Measurements from ENCODE around the gene MAP2K4. TPM values are rescaled to one million over a fixed set of nuclear protein-coding genes. Genes with fewer than 3 reads are reported as not detected.
"Not testable (repeated sequence)": the region's sequence is repeated elsewhere in the genome, so short reads cannot be mapped to it uniquely, and the experiment has no call there.

Gene MAP2K4
- 12.6 and 15.6 TPM in 2 replicates for total RNA-seq (2014; rRNA removed; shearing (Covaris generic))

DNA sequence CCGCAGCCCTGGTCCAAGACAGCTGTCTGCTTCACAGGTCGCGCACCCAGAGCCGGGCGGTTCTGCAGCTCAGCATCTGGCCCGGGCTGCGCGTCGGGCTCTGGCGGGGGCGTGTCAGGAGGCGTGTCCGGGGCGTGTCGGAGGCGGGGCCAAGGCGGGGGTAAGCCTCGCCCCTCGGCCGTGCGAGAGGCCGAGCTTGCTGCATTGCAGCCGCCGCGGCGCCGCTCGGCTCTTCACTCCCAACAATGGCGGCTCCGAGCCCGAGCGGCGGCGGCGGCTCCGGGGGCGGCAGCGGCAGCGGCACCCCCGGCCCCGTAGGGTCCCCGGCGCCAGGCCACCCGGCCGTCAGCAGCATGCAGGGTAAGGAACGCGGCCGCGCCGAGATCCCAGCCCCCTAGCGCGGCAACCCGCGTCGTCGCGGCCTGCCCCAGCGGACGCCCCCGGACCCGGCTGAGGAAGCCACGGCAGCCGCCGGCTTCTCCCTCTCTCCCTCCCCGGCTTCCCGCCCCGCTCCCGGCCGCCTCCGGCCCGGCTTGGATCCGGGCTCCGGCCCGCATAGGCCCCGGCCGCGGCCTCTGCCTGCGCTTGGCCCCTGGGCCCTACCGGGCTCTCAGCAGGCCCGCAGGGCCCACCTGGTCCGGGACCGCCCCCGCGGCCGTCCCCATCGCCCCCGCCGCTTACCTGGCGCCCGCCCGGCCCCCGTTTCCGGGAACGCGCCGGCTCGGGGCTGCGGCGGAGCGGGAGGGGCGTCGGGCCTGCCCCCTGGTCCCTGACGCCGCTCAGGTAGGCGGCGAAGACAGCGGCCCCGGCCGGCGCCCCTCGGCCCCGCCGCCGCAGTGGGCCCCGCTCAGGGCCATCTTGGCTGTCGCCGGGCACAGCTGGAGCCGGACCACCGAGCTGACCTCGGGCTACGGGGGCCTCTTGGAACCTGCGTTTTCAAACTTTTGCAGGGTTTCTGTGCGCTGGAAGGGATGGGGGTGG is at the start of gene MAP2K4:
Gene MAP2K4 (plus strand): TSS at position 236 of the 981 bp plus-strand sequence. CDS start 10 bp downstream, at position 246.
- DNase-seq (ENCODE audit: low spot score): peak; percentile 56

DNA sequence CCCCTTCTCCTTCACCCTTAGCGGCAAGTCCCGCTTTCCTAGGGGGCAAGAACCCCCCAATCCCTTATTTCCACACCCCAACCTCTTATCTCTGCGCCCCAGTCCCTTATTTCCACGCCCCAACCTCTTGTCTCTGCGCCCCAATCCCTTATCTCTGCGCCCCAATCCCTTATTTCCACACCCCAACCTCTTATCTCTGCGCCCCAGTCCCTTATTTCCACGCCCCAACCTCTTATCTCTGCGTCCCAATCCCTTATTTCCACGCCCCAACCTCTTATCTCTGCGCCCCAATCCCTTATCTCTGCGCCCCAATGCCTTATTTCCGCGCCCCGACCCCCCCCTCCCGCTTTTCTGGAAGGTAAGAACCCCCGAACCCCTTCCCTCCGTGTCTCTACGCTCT is 47.9 kb upstream of the MAP2K4 start:
- not testable (repeated sequence) for DNase-seq (ENCODE audit: low spot score)

DNA sequence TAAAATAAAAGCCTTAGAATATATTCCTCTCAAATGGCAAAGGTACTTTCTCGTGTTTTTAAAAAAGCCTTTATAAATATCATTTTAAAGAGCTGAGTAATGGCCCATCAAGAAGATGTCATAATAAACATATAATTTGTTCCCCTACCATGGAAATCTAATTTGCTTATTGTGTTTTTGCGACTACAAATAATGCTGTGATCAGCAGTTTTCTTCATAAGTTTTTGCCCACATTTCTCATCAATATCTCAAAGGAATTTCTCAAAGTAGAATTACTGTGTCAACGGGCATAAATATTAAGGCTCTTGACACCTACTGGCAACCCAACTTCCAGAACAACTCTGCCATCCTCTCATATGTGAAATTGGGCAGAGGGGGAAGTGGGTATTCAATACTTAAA is 40.9 kb upstream of the MAP2K4 start:
- no peak for DNase-seq (ENCODE audit: low spot score)

DNA sequence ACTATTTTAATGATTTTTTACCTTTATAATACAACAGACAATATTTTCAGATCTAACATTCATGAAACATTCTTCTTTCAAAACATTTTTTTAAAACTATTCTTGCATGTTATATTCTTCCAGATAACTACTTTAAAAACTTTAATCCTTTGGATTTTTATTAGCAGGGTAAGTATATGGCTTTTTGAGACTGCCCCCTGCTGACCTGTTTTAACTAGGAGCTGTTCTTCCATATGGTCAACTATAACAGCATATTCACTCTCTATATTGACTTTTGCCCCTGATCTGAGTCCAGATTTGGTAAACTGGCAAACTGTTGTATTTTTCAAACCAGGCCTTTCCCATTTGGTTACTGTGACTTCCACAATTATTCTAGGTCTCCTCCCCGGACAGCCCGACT is 39.9 kb upstream of the MAP2K4 start:
- DNase-seq (ENCODE audit: low spot score): no peak

DNA sequence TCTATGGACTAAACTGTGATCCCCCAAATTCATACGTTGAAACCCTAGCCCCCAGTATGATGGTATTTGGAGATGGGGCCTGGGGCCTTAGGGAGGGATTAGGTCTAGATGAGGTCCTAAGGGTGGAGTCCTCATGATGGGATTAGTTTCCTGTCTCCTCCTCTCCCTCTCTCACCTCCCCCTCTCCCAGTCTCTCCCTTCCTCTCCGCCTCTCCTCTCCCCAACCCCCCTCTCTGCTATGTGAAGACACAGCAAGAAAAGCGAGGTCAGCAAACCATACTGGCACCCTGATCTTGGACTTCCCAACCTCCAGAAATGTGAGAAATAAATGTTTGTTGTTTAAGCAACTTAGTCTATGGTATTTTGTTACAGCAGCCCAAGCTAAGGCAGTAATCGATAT is 38.8 kb upstream of the MAP2K4 start:
- no peak for DNase-seq (ENCODE audit: low spot score)

DNA sequence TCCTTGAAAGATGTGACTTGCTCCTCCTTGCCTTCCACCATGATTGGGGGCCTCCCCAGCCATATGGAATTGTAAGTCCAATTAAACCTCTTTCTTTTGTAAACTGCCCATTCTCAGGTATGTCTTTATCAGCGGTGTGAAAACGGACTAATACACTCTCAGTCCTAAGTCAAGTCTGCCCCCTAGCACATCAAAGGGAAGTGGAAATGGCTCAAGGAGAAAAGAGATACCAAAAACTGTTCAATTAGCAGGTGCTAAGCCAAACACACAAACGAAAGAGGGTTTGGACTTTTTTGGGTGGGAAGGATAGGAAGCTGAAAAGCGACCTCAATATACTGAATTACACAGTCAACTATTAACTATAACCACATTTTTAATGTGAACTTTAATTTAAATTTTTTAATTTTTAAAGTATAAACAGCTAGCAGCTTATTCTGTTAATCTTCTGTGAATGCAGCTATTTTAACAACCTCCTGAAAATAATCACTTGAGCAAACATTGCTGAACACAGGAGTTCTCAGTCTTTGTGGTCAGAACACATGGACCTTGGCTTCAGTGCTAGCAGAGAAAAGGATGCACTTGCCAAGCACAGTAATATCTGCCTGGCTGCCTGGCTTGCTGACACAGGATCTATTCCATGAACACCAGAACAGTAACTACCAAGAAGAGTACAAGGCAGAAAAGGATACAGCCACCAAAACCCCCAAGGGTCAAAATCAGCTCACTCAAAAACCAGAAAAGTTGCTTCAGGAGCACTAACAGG is 34.3 kb upstream of the MAP2K4 start:
- DNase-seq (ENCODE audit: low spot score): no peak

DNA sequence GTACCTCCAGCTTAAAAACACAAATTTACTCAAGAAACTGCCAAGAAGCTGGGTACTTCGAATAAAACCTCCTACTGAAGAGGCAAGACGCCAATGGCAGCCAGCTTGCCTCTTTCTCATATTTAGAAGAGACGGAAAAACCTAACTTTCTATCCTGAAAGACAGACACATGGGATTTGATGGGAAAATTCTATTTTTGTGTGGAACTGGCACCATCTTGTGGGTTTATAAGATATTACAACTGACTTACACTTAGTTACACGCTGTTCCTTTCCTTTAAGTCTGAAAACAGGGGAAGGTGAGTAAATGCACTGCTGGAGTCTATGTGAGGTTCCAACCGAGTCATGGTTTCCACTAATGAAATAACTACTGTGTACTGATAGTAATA is 33.7 kb upstream of the MAP2K4 start:
- peak; percentile 20 for DNase-seq (ENCODE audit: low spot score)

DNA sequence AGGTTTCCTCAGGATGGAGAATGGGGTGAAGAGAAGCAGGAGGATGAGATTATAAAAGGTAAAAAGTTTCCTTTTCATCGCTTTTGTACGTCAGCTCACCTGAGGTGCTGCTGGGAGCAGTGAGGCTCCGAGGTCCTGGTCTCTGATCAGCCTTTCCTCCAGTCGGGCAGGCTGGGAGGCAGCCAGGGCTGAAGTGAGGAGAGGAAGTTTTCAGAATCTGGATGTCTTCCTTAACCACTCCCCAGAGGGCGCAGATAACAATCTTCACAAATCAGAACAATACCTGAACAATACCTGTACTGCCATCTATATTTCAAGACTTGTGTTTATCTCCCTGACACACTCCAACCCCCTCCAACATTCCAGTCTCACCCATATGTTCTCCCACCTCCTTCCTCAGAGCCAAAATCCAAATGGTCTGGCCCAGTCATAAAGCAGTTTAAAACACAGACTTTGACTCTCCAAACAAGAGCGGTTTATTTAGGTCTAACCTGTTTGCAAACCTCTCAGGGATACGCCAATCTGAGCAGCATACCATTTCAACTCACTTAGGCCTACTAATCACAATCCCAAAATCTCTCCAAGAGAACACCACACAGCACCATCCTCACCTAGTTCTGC is 30.2 kb upstream of the MAP2K4 start:
- DNase-seq (ENCODE audit: low spot score): no peak

DNA sequence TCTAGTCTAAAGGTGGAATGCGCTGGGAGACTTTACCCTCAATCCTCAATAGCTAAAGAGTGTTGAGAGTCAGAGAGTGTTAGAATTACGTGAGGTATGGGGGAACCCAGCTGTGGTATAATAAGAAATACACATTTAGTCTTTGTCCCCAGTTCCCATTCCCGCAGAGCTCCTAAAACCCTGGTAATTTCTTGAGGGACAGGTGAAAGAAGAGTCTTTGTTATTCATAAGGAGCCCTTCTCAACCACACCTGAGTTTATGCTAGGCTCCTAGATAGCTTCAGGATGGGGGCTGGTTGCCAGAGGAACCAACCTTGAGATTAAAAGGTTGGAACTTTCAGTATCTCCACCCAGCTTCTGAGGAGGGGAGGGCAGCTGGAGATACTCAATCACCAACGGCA is 29.2 kb upstream of the MAP2K4 start:
- DNase-seq (ENCODE audit: low spot score): no peak

DNA sequence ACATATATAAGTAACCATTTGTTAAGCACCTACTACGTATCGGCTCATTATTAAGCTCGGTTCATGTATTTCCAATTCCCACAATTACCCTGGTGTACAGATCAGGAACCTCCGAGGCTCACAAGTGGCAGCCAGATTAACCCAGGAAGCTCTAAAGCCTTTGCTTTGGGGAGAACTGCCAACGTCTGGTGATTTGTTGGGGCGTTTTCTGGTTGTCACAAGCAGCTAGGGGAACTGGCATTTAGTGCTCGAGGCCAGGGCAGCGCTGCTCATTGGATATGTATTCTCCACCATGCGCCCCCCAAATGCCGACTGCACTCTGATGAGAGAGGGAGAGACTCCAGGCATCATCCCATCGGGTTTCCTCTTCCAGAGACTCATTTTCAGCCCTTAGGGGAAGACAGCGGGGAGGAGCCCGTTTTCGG is 23.9 kb upstream of the MAP2K4 start:
- peak; percentile 3 for DNase-seq (ENCODE audit: low spot score)

DNA sequence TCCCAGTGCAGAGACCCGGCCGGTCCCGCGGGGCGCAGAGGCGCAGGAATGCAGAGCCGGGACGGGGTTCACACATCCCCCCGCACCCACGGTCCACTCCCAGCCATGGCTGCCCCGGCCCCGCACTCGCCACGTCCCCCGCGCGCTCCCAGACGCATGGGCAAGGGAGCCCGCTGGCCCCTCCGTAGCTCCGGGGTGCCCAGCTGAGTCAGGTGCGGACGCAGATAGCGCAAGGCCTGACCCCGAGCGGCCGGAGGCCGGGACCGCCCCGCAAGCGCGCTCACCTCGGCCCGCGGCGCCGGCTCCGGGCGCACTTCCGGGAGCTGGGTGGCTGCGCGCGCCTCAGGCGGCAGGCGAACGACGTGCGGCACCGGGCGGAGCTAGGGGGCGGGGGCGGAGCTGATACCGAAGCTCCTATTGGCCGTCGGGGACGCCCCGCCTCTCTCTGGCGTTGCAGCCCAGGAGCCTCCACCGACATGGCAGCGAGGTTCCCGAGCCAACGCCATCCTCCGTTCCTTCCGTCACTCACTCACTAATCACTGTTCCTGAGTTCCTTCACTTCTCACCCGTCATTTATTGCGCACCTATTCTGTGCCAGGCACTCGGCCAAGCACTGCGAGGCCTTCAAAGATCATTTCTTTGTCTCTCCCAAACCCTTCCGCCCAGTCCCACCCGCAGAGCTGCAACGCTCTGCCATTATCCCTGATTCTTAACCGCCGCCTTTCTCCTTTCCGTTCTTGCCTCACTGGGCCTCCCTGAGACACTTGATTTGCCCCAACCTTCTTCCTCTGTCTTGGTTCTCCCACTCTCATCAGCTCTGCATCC is 23.3 kb upstream of the MAP2K4 start, which contains the start of gene ZNF18:
Gene ZNF18 (minus strand): TSS at position 329 of the 825 bp plus-strand sequence. CDS start 4,646 bp downstream, outside the sequence.
- DNase-seq (ENCODE audit: low spot score): peak; percentile 83

DNA sequence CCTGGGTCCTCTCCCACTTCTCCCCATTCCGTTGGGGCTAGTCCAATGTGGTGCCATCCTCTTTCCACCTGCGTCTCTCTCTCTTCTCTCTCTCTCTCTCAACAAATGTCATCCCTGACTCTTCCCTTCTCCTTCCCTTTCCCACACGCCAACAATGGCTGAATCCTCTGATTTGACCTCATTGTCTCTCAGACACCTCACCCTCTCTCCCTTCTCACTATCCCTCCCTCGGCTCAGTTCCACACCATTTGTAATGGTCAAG is 22.8 kb upstream of the MAP2K4 start:
- DNase-seq (ENCODE audit: low spot score): no peak

DNA sequence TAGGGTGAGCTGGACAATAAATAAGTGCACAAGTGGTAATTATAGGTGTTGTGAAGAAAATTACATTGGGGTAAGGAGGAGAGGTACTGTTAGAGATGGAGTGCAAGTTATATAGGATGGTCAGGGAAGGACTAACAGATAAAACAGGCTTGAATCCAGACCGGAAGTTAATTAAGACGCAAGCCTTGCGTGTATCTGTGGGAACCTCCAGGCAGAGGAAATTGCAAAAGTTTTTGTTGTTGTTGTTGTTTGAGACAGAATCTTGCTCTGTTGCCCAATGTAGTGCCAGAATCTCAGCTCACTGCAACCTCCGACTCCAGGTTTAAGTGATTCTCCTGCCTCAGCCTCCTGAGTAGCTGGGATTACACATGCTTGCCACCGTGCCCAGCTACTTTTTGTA is 21.0 kb upstream of the MAP2K4 start:
- no peak for DNase-seq (ENCODE audit: low spot score)

DNA sequence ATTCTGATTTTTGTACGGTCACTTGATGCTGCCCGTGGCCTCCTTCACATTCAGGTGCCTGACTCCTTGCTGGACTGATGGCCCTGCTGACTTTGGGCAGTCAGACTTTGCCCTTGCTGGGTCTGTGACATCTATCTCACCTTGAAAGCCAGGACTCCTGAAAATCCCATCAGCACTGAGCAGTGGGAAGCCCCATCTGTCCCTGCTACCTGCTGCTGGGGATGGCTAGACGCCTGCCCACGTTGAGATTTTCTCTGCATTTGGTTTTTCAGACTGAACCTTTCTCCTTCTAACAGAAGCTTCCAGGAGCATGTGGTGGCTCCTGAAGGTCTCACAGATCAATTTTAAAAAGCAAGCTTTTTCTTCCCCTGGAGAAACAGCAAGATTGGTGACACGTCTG is 13.2 kb upstream of the MAP2K4 start:
- DNase-seq (ENCODE audit: low spot score): no peak

DNA sequence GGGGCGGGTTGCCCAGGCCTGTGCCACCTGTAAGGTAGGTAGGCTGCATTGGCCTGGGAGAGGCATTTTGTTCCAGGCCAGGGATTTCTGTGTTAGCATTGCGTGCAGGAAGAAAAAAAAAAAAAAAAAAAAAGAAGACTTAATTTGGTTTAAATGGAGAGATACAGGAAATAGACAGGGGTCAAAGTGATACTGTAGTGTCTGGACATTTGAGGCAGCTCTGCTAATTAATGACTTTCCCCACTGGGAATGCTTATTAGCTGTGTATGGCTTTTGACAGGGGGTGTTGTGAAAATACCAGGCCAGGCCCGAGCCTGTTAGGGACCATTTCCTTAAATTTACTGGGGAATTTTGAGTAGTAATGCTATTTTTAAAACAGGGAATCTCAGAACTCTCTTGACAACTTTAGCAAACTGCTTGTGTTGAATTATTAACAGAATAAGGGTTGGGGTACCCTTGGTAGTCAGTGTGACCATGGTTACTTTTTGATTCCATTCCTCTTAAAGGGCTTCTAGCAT is 1.0 kb downstream of the MAP2K4 start:
- DNase-seq (ENCODE audit: low spot score): no peak

DNA sequence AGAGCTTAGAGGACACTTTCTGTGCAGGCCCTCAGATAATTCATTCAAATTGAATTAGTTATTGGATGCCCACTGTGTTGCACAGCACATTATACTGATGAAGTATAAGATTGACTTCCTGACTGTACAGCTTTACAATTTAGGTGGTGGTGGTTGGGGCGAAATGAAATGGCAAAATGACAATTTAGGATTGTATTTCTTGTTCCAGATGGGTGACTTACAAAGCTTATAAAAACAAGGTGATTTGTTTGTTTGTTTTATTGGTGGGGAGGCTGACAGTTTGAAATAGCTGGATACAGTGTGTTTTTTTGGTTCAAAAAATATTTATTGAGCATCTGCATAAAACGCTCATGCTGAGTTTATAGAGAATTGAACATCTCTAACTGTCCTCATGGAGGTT is 1.6 kb downstream of the MAP2K4 start:
- no peak for DNase-seq (ENCODE audit: low spot score)

DNA sequence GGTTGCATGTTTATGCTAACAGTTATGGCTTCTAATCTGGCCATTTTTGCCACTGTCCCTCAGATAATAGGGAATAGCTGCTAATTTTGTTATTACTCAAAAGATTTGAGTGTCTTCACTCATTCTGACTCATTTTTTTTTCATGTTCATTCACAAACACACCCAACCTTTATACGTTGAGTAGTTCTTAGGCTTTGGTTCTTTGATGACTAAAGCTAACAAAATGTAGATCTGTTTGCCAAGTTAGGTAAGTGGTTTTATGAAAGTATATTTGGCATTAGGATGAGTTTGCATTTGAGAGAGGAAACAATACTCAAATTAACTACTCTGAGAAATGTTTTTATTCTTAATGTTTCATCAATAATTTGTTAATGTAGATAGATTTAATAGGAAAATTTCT is 3.6 kb downstream of the MAP2K4 start:
- DNase-seq (ENCODE audit: low spot score): peak; percentile 15

DNA sequence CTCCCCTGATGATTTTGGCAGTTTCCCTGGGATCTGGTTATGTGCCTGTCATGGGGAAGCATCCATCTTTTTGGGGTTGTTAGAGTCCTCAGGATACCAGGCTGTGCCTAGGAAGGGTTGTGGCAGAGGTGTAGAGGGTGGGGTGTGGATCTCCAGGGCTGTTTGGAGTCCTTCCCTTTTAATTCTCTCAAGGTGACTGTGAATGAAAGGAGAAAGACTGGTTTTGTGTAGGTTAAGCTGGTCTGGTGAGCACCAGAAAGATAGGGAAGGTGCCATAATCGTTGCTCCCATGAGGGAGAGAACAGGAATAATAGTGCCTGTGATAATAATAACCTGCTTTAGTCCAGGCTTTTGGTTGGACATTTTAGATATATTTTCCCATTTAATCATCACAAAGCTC is 7.0 kb downstream of the MAP2K4 start:
- no peak for DNase-seq (ENCODE audit: low spot score)

DNA sequence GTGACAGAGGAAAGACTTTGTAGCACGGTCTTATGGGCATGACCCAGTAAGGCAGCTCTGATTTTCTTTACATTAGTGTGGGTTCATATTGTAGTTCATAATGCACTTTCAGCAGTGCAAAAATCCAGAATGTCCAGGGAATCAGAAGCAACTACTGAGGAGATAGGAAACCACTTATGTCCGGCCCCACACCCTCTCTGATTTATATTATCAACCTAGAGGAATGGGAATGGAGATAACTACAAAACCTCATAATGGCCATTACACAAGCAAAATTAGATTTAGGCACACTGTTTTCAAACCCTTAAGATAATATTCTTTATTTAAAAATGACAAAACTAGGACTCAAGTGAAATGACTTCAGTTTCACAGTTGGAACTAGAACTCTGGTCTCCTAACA is 7.9 kb downstream of the MAP2K4 start:
- DNase-seq (ENCODE audit: low spot score): no peak

DNA sequence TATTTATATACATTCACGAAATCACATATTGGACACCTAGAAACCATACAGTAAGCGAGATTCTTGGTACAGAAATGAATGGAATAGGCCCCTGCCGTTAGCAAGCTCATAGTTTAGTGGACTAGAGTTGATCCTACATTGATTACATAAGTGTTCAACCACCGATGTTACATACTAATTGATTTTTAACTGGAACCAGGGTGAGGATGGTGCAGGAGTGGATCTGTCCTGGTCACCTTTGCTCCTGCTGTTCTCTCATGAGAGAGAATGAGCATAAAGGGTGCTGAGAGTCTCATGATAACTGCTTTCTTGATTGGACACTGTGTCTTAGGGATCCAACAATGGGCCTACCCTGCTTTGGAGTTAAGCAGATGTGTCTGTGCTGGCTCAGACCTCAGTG is 13.9 kb downstream of the MAP2K4 start:
- no peak for DNase-seq (ENCODE audit: low spot score)

DNA sequence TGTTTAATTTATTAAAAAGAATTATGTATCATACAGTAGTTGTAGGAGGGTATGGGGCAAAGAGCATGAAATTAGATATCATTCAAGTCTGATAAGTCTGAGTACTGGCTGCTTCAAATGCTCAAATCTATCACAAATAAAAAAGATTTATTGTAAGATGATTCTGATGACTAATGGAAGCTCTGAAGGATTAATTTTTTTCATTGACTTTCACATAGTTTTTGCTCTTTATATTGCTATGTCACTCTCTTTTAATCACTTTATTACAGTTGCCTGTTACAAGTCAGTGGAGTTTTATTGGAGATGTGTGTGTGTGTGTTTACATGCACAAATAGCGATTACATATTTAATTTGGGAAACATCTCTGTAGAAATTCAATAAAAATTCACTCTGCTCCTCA is 15.0 kb downstream of the MAP2K4 start:
- DNase-seq (ENCODE audit: low spot score): no peak
